Measurements from ENCODE around the gene TPO. TPM values are rescaled to one million over a fixed set of nuclear protein-coding genes. Genes with fewer than 3 reads are reported as not detected.
A peak's percentile ranks its signal among the peaks of the same experiment; 100 is the strongest.

Gene TPO
- total RNA-seq, 2 donors from 2014 or later = 8.4 to 9.7 TPM

GRCh38 chr2:1437537-1437936 lies 24.3 kb downstream of the TPO start:
- intact Hi-C loops (cut with DNase I) = no loop called here
- ATAC-seq (no peak), DNase-seq (no peak)

GRCh38 chr2:1438972-1439371 lies 25.7 kb downstream of the TPO start:
- intact Hi-C loops (cut with DNase I) = no loop called here
- DNase-seq = no peak
- ATAC-seq = no peak

- no peak for ATAC-seq
- DNase-seq = no peak
- intact Hi-C loops (cut with DNase I) = no loop called here
Measured at GRCh38 chr2:1440581-1440980, 27.3 kb downstream of the TPO start.

- DNase-seq = no peak
- no peak for ATAC-seq
- intact Hi-C loops (cut with DNase I) = no loop called here
Measured at GRCh38 chr2:1446301-1446700, 33.0 kb downstream of the TPO start.

- no peak for DNase-seq
- intact Hi-C loops (cut with DNase I) = no loop called here
- no peak for ATAC-seq
Measured at GRCh38 chr2:1448009-1448408, 34.7 kb downstream of the TPO start.

- intact Hi-C loops (cut with DNase I) = no loop called here
- no peak for ATAC-seq
- DNase-seq = no peak
Measured at GRCh38 chr2:1450915-1451314, 37.7 kb downstream of the TPO start.

- ATAC-seq = no peak
- intact Hi-C loops (cut with DNase I) = no loop called here
- DNase-seq = no peak
Measured at GRCh38 chr2:1451422-1451821, 38.2 kb downstream of the TPO start.

- DNase-seq (no peak), ATAC-seq (no peak)
- intact Hi-C loops (cut with DNase I) = no loop called here
Measured at GRCh38 chr2:1453561-1453960, 40.3 kb downstream of the TPO start.

GRCh38 chr2:1454346-1454745 lies 41.1 kb downstream of the TPO start:
- intact Hi-C loops (cut with DNase I) = no loop called here
- ATAC-seq (no peak), DNase-seq (no peak)

- intact Hi-C loops (cut with DNase I) = no loop called here
- DNase-seq (no peak), ATAC-seq (peak in 1 of 2 donors; percentile 40)
Measured at GRCh38 chr2:1455466-1455865, 42.2 kb downstream of the TPO start.

GRCh38 chr2:1458432-1458831 lies 45.2 kb downstream of the TPO start:
- intact Hi-C loops (cut with DNase I) = no loop called here
- ATAC-seq = no peak

GRCh38 chr2:1459727-1460126 lies 46.5 kb downstream of the TPO start:
- ATAC-seq = no peak
- DNase-seq = no peak

More at GRCh38 chr2:1458432-1458831, 45.2 kb downstream of the TPO start:
- DNase-seq = no peak

GRCh38 chr2:1460851-1461418 lies 47.7 kb downstream of the TPO start:
- intact Hi-C loops (cut with DNase I) = no loop called here
- ATAC-seq = no peak
- DNase-seq = no peak

More at GRCh38 chr2:1459727-1460126, 46.5 kb downstream of the TPO start:
- intact Hi-C loops (cut with DNase I) = no loop called here

GRCh38 chr2:1461507-1462390 lies 48.5 kb downstream of the TPO start:
- ATAC-seq (no peak), DNase-seq (no peak)
- intact Hi-C loops (cut with DNase I) = no loop called here

- DNase-seq (no peak), ATAC-seq (no peak)
- intact Hi-C loops (cut with DNase I) = no loop called here
Measured at GRCh38 chr2:1462994-1463393, 49.7 kb downstream of the TPO start.

- DNase-seq = no peak
- intact Hi-C loops (cut with DNase I) = no loop called here
- ATAC-seq = no peak
Measured at GRCh38 chr2:1472350-1472749, 59.1 kb downstream of the TPO start.

- no peak for ATAC-seq
- intact Hi-C loops (cut with DNase I) = no loop called here
- no peak for DNase-seq
Measured at GRCh38 chr2:1476617-1477195, 63.4 kb downstream of the TPO start.

- ATAC-seq (no peak), DNase-seq (no peak)
- intact Hi-C loops (cut with DNase I) = no loop called here
Measured at GRCh38 chr2:1477196-1478040, 64.2 kb downstream of the TPO start.

Data from left cardiac atrium (tissue), 4 donors.